Activated CD8-positive, alpha-beta memory T cell treated with anti-CD3 and anti-CD28 coated beads, Interleukin-2, amount 50 U/mL, for 24 hours (primary cell): ENCODE data around the gene CENPB.

Source experiments
- DNase-seq: peaks from one replicate; pipeline ENCODE4 v3.0.0-alpha.2; 2020; ENCODE audit errors: extremely low read depth

Gene CENPB

DNA sequence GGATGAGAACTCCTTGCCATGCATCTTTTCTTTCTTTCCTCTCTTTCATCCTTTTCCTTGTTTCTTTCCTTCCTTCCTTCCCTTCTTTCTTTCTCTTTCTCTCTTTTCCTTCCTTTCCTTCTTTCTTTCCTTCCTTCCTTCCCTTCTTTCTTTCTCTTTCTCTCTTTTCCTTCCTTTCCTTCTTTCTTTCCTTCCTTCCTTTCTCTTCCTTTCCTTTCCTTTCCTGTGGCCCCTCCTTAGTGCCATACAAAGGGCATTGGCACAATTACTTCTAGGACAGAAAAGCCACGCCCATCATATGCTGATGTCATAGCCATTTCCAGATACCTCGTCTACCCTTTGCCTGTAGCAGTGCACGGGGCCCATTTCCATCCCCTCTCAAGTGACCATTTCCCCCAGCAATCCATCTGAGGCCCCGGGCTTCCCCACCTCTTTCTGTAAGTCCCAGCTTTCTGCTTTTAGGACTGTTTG is 2.2 kb upstream of the CENPB start:
- DNase-seq = no peak

DNA sequence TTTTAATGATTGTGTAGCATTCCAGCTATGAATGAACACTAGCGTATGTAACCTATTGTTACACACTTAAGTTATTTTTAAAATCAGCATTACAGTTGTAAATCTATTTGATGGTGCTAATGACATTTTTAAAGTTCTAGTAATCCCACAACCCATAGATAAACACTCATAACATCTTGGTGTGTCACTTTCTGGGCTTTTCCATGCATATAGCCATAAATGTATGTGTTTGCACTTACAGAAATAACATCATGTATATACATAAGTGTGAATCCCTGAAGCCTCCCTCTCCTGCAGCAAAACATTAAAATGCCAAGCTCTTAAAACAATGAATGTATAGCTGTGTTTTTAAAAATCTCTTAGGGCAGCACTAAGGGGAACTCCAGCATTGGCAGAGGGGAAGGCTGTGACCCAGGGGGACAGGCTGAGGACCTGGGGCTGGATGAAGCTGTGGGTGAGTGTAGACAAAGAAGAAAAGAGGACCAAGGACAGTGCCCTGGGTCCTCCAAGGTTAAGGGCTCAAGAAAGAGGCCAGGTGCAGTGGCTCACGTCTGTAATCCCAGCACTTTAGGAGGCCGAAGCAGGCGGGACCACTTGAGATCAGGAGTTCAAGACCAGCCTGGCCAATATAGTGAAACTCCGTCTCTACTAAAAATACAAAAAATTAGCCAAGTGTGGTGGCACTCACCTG is 929 bp upstream of the CENPB start:
- DNase-seq = no peak

DNA sequence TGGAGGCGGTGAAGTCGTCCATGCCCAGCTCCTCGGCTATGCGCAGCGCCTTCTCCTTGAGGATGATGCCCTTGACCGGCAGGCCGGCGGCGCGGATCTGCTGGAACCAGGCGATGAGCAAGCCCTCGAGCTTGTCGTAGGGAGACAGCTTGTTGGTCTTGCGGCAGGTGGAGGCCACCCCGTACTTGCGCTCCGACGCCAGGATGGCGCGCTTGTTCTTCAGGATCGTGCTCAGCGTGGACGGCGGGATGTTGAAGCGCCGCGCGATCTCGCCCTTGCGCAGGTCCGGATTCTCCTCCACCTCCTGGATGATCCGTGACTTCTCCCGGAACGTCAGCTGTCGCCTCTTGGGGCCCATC is 435 bp downstream of the CENPB start:
- no peak for DNase-seq

DNA sequence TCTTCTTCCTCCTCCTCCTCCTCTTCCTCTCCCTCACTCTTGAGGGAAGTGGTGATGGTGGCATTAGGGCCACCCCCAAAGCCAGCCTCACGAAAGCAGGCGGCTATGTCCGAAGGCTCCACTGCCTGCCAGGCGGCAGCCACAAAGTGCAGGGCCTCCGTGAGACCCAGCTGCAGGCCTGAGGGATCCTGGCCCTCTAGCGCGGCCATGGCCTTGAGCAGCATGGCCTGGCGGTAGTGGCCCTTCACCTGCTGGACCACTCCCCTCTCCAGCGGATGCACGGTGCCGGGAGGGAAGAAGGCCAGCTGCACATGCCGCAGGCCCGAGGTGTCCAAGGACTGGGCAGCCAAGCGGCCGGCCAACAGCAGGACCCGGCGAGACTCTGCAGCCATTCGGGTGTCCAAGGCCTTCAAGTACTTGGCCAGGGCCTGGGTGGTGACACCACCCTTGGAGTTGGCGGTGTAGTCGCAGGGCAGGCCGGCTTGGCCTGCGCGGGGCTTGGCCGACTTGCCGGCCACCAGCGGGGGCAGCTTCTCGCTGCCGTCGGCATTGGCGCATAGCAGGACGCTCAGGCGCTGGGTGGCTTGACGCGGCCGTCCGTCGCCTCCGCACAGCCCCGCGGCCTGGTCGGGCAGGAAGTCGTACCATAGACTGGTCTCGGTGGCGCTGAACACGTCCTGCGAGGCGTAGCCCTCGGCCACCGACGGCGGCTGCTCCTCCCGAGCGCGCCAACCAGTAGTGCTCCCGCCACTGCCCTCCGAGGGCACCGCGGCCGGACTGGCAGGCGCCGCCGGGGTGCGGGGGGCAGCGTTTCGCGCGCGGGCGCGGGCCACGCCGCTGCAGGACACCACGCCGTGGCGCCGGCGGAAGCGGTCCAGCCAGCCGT is 1.1 kb downstream of the CENPB start:
- no peak for DNase-seq

DNA sequence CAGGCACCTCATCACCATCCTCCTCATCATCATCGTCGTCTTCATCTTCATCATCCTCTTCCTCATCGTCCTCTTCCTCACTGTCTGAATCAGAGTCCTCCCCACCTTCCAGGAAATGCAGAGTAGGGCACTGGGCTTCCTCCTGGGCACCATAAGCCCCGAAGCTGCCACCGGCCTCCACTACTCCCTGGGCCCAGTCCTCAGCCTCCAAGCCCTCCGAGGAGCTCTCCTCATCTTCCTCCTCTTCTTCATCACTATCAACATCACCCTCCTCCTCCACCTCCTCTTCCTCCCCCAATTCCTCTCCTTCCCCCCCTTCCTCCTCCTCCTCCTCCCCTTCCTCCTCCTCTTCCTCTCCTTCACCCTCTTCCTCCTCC is 1.7 kb downstream of the CENPB start:
- no peak for DNase-seq

DNA sequence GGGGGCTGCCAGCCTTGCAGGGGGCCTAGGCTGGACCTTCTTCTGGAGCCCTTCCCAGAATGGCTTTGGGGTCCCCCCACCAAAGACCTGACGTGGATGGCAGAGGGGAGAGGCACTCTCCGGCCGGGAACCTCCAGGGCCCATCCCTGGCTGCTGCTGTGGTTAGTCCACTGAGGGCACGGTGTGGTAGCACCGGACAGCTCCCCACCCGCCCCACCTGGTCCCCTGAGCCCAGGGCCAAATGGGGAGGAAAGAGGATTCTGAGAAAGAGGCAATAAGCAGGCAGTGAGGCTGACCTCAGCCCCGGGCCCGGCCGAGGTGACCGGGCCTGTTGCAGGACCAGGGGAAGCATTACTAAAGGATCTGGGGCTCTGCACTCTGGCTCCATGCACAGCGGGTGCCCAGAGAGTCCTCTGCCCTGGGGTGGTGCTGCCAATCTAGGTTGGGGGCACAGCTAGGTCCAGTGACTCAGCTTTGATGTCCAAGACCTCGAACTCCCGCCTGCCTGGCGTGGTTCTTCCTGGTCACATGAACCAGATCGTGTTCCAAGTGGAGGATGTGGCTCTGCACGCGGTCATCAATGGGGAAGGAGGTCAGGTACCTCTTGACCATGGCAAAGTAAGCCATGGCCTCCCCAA is 2.2 kb downstream of the CENPB start:
- DNase-seq = no peak

DNA sequence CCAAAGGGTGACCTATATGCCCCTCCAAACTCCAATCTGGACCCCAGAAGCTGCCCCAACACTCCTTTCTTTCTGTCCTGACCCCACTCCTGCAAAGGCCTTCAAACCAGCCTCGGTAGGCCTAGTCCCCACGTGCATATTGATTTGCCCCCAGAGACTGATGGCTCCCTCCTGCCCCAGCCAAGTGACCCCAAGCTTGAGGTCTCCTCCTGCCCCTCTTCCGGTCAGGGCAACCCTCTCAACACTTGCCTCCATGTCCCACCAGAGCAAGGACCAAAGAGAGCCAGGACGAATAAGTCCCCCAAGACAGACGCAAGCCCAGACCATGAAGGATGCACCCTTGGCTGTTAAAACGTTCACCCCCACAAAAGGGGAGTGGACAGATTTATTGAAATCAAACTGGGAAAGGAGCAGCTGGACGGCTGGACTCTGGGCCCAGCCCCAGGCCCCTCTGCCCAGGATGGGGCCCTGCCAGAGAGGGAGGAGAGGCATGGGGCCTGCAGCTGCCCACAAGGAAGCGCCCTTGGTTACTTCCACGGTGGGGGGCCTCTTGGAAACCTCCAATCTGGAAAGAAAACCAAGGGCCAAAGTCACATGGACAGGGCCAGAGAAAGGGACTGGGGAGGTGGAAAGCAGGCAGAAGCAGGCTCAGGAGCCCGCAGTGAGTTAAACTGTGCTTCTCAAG is 2.9 kb downstream of the CENPB start:
- no peak for DNase-seq

DNA sequence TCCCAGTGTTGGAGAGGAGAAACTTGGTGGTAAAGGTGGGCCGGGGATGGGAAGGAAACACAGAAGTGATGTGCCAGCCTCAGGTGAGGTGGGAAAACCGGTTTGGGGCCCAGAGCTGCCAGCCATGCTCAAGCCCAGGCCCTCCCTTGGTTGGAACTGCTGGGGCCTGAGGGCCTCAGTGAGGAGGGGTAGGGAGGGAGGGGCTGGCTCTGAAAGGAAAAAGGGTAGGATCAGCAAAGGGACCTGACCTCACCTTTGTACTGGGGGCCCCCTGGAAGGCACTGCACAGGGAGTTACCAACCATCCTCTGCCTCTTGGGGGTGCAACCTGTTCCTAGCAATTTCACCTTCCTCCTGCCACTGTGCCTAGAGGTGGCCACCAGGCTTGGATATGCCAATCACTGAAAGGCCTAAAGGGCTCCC is 3.5 kb downstream of the CENPB start:
- DNase-seq = no peak

DNA sequence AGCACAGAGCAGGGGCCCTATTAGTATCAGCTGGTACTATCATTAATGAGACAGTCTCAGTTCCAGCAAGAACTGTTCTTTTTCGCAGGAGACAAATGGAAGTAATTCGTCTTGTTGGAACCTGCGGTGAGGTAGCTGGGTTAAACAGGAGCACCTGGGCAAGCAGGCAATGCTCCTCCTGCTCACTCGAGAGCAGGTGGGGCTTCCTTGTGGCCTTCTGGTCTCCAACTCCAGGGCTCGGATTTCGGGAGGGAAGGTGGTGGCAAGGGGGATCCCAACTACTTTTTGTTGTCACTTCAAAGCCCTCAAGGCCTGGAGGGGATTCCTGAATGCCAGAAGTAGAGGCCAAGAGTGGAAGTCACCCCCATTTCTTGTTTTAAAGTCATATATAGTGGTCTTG is 3.9 kb downstream of the CENPB start:
- no peak for DNase-seq

DNA sequence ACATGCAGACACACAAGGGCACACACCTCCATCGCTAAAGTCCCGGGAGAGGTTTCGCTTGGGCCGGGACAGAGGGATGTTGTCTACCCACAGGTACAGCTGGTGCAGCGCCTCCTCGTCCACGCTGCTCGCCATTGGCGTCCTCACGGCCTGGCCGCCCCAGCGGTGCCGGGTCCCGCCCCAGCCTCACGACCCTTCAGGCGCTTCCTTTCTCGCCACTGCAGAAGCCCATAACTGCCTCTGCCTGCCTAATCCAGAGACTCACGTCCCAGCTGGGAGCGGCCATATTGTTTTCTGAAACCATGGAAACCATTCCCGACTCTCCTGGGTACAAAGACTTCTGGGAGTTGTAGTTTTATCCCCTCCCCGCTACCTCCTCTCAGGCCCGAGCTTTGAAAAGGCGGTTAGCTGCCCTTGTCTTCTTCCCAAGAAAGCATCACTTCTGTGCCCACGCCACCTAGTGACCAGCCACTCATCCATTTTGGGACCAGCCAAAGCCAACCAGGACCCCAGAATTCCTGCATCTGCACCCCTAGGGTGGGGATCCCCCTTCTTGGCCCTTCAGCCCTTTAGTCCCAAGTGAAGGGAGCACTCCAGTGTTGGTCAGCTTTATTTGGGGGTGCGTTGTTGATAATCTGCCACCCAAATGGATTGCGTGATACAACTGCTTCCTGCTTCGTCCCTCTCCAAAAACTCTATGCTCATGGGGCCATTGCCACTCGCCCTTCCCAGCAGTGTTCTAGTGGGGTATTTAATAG is 5.2 kb downstream of the CENPB start, which contains the start of gene SPEF1:
SPEF1 (minus strand) TSS at position 296 of the 758 bp plus-strand sequence; CDS start at position 135, 161 bp downstream.
- no peak for DNase-seq

DNA sequence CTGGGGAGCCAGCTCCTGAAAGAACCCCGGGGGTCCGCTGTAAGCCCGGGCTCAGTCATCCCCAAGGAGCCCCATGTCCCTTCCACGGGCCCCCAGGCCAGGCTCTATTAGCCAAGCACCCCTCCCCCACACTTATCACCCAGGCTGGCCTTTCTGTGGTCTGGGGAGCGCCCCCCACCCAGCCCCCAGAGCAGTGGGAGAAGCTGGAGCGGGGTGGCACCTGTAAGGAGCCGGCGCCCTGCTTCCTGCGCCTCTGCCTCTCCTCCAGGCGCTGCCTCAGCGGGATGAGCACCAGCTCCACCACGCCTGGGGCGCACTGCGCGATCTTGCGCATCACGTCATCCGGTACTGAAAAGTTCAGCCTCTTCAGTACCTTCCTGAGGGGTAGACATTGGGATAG is 7.6 kb downstream of the CENPB start:
- no peak for DNase-seq

DNA sequence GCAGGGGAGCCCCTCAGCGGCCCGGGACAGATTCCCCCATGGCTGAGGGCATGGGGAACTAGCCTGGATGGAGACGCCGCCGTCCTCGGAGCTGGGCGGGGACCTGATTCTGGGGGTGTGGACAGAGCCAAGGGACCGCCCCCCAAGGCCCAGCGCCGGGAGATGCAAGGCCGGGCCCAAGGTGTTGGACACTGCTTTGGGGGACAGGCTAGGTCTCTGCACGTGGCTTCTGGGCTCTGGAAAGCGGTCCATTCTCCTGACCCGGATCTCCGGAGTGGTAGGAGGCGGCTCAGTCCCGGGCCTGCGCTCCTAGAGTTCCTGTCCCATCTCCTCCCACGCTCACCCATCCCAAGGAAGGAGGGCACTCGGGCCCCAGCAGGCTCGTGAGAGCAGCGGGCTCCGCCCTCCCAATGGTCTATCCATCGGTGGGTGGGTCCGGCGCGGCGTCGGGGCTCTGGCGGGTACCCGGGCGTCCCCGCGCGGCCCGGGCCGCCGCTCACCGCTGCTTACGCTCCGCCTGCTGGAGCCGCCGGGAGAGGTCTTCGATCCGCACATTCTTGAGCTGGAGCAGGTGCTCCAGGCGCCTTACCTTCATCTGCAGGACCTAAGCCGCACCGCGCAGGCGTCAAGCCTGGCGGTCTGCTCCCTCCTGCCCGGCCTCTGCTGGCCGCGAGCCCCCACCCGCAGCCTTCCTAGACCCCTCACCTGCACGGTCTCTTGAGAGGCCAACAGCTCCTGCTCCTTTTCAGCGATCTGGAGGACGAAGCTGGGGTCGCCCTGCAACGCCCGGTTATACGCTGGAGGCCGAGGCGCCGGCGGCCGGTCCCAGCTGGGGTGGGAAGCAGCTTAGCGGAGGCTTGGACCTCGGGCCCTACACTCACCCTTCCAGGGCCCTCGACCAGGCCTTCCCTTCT is 8.6 kb downstream of the CENPB start:
- no peak for DNase-seq

DNA sequence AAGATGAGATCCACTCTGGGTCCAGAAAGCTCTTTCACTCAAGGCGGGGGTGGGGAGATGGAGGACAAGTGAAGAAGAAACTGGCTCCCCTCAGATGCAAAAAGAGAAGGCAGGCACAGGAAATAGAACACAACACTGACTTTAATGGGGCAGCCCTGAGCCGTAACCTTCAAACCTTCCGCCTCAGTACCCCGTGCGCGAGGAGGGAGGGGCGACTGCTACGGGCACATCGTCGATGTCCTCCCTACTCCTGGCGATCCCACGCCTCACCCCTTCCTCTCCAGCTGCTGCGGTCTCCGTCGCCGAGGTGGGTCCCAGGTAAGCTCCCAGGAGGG is 9.2 kb downstream of the CENPB start:
- no peak for DNase-seq

DNA sequence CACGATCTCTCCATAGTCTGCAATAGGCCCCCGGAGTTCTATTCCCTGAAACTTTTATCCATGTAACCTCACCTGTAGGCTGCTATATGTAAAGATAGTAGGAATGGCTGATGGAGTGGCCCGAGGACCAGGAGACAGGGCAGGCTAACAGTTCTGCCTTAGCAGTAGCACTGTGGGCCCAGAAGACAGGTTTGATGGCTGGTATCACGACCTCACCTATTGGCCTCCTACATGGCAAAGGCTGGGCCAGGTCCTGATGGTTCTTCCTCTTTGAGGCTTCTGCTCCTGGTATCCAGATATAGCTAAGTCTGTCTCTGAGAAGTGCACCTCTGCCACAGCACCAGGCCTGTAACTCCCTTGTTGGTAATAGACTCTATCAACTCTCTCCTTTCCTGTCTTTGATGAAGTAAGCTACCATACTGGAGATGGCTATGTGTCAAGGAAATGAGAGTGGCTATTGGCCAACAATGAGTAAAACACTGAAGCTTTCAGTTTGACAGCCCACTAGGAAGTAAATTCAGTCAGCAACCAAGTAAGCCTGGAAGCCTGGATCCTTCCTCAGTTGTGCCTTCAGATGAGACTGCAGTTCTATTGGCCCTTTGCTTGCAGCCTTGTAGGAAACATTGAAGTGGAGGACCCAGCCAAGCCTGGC is 11.0 kb downstream of the CENPB start:
- no peak for DNase-seq

DNA sequence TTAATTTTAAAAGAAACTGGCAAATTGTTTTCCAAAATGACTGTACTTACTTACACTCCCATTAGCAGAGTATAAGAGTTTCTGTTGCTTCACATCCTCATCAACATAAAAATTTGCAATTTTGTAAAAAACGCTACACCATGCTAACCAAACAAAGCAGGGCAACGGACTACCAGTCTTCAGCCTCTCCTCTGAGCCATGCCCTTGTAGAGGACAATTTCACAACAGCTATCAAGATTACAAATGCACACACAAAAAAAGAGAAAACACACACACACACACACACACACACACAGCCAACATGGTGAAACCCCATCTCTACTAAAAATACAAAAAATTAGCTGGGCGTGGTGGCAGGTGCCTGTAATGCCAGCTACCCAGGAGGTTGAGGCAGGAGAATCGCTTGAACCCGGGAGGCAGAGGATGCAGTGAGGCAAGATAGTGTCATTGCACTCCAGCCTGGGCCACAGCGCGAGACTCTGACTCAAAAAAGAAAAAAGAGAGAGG is 14.9 kb downstream of the CENPB start:
- DNase-seq = no peak

DNA sequence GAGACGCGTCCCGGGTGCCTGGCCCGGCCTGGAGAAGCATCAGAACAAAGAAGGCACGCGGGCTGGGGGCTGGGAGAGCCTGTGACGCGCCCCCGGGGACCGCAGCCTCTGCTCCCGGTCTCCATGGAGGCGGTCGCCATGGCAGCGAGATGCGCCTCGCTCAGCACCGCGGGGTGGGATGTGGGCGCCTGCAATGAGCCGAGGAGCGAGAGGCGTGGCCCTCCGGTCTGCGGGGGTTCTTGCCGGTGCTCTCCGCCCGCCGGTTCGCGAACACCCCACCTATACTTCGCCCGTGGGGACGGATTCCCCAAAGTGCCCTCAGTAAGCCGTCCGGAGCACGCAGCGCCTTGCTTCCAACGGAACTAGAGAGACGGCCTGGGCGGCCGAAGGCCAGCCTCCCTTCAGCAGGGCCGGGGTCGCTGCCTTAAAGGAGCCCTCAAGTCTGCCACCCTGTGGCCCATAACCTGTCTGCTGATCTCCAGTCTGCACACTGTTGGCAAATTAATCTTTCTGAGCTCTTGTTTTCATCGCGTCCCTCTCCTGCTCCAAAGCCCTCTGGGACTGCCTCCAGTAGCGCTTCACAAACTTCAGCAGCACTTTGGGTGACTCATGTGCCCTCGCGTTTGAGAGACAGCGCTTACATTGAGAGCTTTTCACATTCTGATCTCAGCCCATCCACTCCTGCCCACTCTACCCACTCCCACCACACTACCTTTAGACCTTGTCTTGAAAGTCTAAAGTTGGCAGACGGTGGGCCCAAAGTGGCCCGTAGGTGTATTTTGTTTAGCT is 18.0 kb downstream of the CENPB start:
- peak; percentile 55 for DNase-seq

DNA sequence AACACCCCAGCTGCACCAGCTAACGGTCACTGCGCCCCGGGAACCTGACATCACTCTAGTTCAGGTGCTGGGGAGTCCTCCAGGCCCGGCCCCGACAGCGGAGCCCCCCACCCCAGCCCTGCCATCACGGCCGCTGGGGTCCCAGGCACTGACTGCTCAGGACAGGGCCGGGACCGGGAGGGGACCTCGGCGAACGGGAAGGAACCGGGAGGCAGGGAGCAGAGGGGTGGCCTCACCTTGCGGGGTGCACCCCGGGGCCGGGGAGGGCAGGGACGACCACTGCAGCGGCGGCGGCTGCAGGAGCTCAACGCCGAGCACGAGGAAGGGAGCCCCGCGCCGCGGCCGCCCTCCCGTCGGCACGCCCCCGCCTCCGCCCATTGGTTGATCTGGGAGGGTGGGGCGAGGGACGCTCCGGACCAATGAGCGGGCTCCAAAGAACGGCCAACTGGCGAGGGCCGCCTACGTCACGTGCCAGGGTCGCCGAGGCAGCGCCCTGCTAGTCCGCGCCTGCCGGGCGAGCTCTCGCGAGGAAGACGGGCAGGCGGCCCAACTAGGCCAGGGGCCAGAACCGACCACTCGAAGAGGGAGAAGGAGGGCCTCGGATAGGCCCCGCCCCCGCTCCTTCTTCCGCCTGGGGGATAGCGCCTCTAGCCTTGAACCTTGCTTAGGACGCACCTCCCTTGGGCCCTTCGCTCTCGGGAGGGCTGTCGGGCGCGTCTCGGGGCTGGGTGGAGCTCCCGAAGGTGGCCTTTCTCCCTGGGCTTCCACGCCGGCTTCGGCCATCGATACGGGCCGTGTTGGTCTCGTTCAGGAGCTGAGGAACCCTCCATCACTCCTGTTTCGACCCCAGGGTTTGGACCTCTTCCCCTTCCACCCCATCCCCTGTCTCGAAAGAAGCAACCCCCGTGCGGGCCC is 18.9 kb downstream of the CENPB start, which contains the start of gene ADISSP:
ADISSP (minus strand) TSS at position 327 of the 915 bp plus-strand sequence. CDS start 7,653 bp downstream, outside the sequence.
- DNase-seq = peak; percentile 91

DNA sequence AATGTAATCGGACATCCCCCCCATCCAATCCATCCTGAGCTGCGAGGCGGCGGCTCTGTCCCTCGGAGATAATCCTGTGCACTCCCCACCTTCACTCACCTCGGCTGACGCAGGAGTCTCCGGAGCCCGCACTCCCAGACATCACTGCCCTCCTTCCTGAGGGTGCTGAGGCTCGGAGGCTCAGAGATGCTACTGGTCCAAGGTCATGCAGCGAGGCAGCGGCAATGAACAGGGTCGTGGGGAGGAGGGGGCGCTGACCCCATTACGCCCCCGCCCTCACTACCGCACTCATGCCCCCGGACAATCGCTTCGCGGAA is 19.5 kb downstream of the CENPB start:
- no peak for DNase-seq
